ENCODE data around the gene BLTP3A. TPM values are rescaled to one million over a fixed set of nuclear protein-coding genes. Genes with fewer than 3 reads are reported as not detected.

Gene BLTP3A
- polyA plus RNA-seq, 1 of the 3 experiments (the other 2 are of a cell fraction): 3.1 TPM

DNA sequence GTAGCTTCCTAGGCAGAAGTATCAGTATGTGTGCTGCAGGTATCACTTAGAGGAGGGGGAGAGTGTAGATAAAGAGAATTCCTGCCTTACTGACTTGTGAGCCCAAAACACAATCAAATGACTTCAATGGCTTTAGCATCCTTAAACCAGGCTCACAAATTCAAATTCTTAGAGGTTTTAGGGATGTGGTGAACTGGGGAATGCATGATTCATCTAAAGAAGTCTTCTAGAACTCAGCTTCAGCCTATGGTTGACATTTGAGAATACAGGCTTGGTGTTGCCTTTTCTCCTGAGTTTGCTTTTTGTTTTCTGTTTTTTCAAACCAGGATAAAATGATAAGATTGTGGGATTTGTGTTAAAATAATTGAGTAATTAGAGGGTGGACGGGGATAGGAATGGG lies 20.2 kb upstream of the BLTP3A start:
- H3K9me2 ChIP-seq: no peaks in the 10 kb centered on the region
- peaks cover 14% of the 10 kb centered on the region for H3F3A ChIP-seq (replicated peaks; ENCODE audit: insufficient read depth)
- no peaks in the 10 kb centered on the region for H3K27me3 ChIP-seq (ENCODE audit: insufficient read depth)
- H4K20me1 ChIP-seq (ENCODE audit: insufficient read depth): no peaks in the 10 kb centered on the region
- H2AFZ ChIP-seq (ENCODE audit: low read depth): no peak overlapping the region
- H3K4me2 ChIP-seq: no peak overlapping the region
- H3K36me3 ChIP-seq (replicated peaks in 1 of 2; ENCODE audit: control insufficient read depth in 1 of 2, insufficient read depth in 2 of 2, low read length in 1 of 2): peaks cover 54 to 57% of the 10 kb centered on the region in 2 experiments
- H3K9me3 ChIP-seq: no peaks in the 10 kb centered on the region
- ChIA-PET CTCF (interaction anchor here (0.8 kb wide), 1 partner anchor 20 kb away, joined by 3 read pairs; the partner anchor contains the start of gene BLTP3A), POLR2A (no interaction called here)
- no peaks in the 10 kb centered on the region for H3K4me1 ChIP-seq (ENCODE audit: control insufficient read depth in 1 of 2, insufficient read depth in 2 of 2, low read depth in 1 of 2, low read length in 1 of 2)
- DNase-seq: no peak
- no peak overlapping the region for H3K4me3 ChIP-seq (ENCODE audit: low read depth in 2 of 2, low read length in 1 of 2)
- 98% methylated on average over 1 of the region's 1 CpG for WGBS (ENCODE audit: low lambda C conversion rate)
- no peak for TF ChIP-seq ELF1 (IDR thresholded peaks at IDR 0.05)
- no peak for TF ChIP-seq FOXM1 (IDR thresholded peaks at IDR 0.05; ENCODE audit: low read depth)
- no peak for TF ChIP-seq MEF2A (IDR thresholded peaks at IDR 0.05; ENCODE audit: borderline replicate concordance, low read depth)
- TF ChIP-seq REST (IDR thresholded peaks at IDR 0.05; ENCODE audit: low read depth, low read length): no peak
- peak; percentile 42; the same call in 1 of the 2 replicates for TF ChIP-seq JUND (IDR thresholded peaks at IDR 0.05)
- TF ChIP-seq TAF1 (IDR thresholded peaks at IDR 0.05; ENCODE audit: borderline replicate concordance, low read depth, low read length): no peak
- TF ChIP-seq FOSL2 (IDR thresholded peaks at IDR 0.05; ENCODE audit: borderline replicate concordance, low read depth): peak; percentile 67; the same call in 1 of the 2 replicates
- TF ChIP-seq TEAD4 (IDR thresholded peaks at IDR 0.05; ENCODE audit: borderline replicate concordance, insufficient read depth): no peak
- H3K27ac ChIP-seq (ENCODE audit: low read depth in 2 of 2, low read length in 1 of 2): peak overlapping the region in 1 of 2 experiments; percentile 23; a peak in 1 of 4 replicates
- peaks cover 5% of the 10 kb centered on the region for H3K79me2 ChIP-seq (ENCODE audit: insufficient read depth)
- no peak overlapping the region for H3K9ac ChIP-seq

DNA sequence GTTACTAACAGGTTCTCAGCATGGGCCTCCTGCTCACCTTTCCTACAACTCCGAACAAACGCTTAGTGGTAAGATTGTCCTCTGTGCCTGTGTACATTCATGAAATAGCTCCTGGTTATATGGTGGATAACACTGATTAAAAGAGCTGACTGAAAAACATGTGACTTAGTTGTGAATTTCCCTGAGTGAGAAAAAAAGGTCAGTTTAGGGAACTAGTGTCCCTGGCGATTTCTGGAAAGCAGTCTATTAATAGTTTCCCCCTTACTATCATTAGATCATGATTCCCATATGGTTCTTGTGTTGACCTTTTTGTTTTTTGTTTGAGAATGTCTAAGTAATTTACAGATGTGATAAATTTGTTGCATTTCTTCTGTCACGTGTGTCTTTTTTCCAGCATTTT lies 18.9 kb upstream of the BLTP3A start:
- H3K36me3 ChIP-seq (replicated peaks in 1 of 2; ENCODE audit: control insufficient read depth in 1 of 2, insufficient read depth in 2 of 2, low read length in 1 of 2): peaks cover 42 to 45% of the 10 kb centered on the region in 2 experiments

More for the DNA sequence above, 18.9 kb upstream of the BLTP3A start:
- TF ChIP-seq EP300 (IDR thresholded peaks at IDR 0.05; ENCODE audit: borderline replicate concordance in 1 of 2, low read depth in 1 of 2, low read length in 1 of 2) (no peak), GATA2 (CRISPR knock-in tag; IDR thresholded peaks at IDR 0.05) (no peak), JUND (IDR thresholded peaks at IDR 0.05) (no peak), YY1 (IDR thresholded peaks at IDR 0.05; ENCODE audit: low read depth) (no peak), FOXM1 (IDR thresholded peaks at IDR 0.05; ENCODE audit: low read depth) (no peak), RAD21 (IDR thresholded peaks at IDR 0.05; ENCODE audit: low read length) (no peak)
- TF ChIP-seq, protein P1, sequence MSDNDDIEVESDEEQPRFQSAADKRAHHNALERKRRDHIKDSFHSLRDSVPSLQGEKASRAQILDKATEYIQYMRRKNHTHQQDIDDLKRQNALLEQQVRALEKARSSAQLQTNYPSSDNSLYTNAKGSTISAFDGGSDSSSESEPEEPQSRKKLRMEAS (IDR thresholded peaks at IDR 0.05; ENCODE audit: low read depth): no peak
- Histone ChIP-seq H3K4me3 (ENCODE audit: low read depth in 2 of 2, low read length in 1 of 2) (no peak overlapping the region), H3K27ac (ENCODE audit: low read depth in 2 of 2, low read length in 1 of 2) (no peak overlapping the region), H4K20me1 (ENCODE audit: insufficient read depth) (no peaks in the 10 kb centered on the region), H3F3A (replicated peaks; ENCODE audit: insufficient read depth) (peaks cover 14% of the 10 kb centered on the region), H3K4me1 (ENCODE audit: control insufficient read depth in 1 of 2, insufficient read depth in 2 of 2, low read depth in 1 of 2, low read length in 1 of 2) (no peaks in the 10 kb centered on the region), H3K9me3 (no peaks in the 10 kb centered on the region), H3K9ac (no peak overlapping the region), H3K4me2 (no peak overlapping the region), H2AFZ (ENCODE audit: low read depth) (no peak overlapping the region), H3K9me2 (no peaks in the 10 kb centered on the region), H3K79me2 (ENCODE audit: insufficient read depth) (peaks cover 5% of the 10 kb centered on the region), H3K27me3 (ENCODE audit: insufficient read depth) (no peaks in the 10 kb centered on the region)
- DNase-seq: no peak
- 96% methylated on average over 4 of the region's 4 CpGs for WGBS (ENCODE audit: low lambda C conversion rate)
- ChIA-PET CTCF (interaction anchor here (0.7 kb wide), 1 partner anchor 112 kb away, joined by 3 read pairs; no protein-coding TSS in a partner anchor), POLR2A (no interaction called here)
